Fibroblast of skin of abdomen (primary cell): Measurements from ENCODE around the gene FAM234B.
A peak's percentile ranks its signal among the peaks of the same experiment; 100 is the strongest.

Experiments
- DNase-seq: peaks from one replicate; pipeline ENCODE4 v3.0.0-alpha.2; 2013

The FAM234B gene

DNA sequence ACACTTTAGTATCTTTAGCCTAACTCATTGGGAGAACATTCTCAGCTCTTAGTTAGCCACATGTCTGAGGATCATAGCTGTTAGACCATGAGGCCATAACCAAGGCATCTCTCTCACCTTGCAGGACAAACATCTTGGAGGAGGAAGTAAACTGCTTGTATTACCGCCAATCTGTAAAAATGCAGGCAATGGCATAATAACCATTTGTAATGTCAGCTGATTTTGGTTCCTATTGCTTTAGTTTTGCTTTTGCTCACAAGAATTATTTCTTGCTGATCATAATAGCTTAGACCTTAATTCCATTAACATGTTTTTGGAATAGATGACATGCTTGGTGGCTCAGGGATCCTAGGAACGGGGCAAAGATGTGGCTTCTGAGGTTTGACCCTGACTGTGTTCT lies 75.6 kb downstream of the FAM234B start:
- no peak for DNase-seq

DNA sequence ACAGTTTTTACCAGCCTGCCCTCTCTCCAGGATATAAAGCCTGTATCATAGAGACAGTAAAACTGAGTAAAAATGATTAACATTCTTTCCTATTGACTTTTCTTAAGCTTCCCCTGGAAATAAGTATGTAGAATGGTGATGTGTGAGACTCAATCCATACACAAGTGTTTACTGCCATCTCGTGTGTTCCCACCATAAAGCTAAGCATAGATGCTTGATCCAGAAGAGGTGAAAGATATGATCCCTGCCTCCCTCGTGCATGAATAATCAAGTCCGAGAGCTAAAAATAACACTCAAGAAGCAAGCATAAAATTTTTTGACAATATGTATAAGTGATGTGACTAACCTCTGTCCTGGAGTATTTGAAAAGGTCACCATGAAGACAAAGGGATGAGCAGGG lies 76.2 kb downstream of the FAM234B start:
- DNase-seq: no peak

DNA sequence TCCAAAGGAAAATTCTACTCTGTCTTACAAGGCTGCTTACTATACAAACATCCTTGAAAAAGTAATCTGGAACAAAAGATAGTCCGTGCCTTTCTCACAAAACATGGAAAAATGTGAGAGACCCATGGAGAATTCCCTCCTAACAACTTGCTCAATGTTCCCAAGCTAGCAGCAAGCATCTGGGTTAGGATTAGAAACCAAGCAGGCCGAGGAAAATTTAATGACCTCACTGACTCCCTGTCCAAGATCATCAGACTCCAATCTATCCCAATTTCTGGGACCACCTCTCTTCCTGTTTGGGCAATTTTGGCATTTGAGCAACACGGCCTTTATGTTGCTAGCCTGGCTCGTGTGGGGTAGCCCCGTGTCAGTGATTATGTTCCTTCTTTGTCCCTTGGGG lies 77.4 kb downstream of the FAM234B start:
- DNase-seq: no peak

DNA sequence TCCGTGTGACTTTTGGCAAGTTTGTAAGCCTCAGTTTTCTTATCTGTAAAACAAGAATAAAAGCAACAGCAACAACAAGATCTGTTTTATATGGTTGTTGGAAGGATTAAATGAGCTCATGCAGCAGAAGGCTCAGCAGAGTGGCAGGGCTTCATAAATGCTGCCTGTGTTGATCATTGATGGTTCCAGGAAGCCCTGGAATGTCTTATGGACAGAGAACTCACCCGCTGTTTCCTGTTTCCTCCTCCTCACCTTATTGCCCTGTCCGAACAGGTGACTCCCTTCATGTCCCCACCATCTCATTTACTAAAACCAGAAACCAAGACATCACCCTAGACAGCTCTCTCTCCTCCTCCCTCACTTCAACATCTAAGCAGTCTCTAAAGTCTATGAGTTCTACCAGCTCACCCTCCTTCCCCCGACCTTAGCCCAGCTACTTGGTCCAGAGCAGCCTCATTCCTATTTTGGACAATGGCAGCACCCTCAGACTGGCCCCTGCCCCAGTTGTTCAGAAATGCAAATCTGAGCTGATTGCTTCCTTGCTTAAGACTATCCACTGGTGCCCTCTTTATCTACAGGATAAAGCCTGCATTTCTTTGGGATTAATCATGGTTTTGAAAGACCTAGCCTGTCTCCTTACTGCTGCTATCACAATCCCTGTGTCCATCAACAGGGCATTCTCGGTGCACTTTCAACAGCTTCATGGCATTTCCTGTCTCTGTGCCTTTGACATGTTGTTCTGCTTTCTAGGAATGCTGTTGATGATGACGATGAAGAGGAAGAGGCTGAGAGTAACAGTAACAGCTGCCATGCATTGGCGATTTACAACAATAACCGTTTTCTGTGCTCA lies 80.7 kb downstream of the FAM234B start:
- peak; percentile 69 for DNase-seq

DNA sequence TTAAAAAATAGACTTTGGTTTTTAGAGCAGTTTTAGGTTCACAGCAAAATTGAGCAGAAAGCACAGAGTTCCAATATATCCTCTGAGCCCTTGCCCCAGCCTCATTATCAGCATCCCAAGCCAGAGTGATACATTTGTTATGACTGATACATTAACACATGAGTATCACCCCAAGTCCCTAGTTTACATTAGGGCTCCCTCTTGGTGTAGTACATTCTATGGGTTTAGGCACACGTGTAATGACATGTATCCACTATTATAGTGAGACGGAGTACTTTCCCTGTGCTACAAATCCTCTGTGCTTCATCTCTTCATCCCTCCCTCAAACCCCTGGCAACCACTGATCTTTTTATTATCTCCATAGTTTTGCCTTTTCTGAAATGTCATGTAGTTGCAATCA lies 81.8 kb downstream of the FAM234B start:
- no peak for DNase-seq

DNA sequence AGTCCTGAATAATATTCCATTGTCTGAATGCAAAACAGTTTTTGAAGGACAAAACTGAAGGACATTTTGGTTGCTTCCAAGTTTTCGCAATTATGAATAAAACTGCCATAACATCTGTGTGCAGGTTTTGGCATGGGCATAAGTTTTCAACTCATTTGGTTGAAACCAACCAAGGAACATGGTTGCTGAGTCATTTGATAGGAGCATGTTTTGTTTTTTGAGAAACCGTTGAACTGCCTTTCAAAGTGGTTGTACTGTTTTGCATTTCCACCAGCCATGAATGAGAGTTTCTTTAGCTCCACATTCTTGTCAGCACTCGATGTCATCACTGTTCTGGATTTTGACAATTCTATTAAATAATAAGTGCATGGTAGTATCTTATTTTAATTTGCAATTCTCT lies 82.3 kb downstream of the FAM234B start:
- DNase-seq: no peak

DNA sequence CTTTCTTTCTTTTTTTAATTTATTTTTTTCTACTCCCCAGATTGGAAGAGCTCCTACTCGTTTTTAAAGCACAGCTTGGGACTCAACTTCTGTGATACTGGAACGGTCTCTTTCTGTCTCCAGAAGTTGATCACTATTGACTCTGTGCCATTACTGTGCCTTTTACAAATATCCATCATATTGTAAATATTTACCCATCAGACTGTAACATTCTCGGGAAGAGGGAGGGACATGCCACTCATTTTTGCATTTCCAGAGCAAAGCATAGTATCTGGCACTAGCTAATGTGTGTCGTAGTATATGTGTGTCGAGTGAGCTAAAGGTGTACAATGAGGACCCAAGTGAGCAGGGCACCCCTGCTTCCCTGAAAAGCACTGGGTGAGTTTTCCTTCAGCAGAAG lies 83.3 kb downstream of the FAM234B start:
- DNase-seq: no peak

DNA sequence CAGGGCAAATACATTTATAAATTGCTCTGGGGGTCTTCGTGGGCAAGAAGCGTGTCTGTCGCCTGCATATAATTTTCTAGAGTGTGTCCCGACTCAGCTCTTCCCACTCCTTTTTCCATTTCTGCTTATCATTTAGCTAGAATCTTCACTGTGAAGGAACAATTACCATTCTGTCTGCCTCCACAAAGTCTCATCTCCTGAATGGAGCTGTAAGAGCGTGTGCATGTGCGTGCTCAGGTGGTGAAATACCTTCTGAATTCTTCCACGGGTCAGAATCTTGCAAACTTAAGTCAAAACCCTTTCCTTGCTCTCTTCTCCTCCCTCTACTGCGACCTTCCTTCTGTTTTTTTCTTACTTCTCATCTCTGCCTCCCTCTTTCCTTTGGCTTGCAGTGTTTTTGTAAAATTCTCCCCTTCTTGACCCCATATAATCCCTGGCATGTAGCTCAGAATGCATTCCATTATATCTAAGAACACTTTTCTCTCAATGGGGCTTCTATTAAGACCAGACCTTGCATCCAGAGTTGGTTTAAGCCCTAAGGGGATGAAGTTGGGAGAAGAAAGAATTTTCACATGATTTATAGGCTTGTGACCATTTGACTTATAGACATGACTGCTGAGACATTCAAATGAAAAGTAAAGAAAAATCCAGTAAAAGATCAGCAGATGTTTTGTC lies 84.2 kb downstream of the FAM234B start:
- peak; percentile 62 for DNase-seq

DNA sequence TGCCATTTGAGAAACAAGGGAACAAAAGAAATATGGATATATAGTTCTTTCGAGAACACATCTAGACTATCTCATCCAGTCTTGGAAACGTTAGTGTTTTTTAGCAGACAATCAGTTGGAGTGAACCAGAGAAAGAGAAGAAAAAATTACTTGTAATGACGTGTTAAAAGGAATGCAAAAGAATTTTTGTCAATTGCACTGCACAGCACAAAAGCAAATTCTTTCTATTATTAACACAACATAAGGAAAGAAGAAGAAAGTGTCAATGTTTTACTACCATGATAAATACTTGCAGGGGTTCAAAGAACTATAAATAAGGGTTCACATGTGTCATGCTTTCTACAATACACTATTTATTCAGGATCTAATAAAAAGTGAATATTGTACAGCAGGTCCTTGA lies 86.8 kb downstream of the FAM234B start:
- DNase-seq: no peak
